ENCODE data around the gene FOXF2.
A peak's percentile ranks its signal among the peaks of the same experiment; 100 is the strongest.

The FOXF2 gene

DNA sequence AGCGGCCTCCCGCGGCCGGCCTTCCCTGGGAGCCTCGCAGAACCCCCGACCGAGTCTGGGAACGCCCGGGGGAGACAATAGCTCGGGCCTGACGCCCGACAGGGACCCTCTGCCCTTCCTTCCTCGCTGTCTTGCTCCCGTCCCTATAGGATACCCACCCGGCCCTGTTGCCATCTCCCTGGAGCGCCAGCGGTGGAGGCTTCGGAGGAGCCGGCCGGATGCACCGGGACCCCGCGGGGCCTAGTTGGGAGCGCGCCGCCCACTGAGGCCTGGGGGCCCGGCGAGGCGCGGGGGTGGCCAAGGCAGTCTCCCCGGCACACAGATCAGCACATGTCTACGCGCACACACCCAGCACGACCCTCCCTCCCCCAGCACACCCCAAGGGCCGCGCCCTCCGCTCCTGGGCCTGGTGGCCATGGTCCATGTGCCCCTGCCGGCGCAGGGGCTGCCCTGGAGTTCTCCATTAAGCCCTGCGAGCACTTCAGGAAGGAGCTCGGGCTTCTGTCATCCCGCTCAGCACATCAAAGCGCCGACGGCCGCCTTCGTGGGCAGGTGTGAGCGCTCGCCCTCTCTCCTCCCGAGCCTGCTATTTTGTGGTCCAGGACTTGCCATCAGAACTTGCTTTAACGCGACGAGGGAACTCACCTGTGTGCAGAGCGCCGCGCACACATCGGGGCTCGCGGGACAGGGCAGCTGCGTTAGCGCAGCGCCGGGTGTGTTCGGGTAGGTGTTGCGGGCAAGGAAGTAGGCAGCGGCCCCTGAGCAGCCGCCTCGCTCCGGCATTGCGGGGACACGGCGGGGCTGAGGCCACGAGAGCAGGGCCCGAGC, 3.7 kb downstream of the FOXF2 start:
- no peak for DNase-seq

DNA sequence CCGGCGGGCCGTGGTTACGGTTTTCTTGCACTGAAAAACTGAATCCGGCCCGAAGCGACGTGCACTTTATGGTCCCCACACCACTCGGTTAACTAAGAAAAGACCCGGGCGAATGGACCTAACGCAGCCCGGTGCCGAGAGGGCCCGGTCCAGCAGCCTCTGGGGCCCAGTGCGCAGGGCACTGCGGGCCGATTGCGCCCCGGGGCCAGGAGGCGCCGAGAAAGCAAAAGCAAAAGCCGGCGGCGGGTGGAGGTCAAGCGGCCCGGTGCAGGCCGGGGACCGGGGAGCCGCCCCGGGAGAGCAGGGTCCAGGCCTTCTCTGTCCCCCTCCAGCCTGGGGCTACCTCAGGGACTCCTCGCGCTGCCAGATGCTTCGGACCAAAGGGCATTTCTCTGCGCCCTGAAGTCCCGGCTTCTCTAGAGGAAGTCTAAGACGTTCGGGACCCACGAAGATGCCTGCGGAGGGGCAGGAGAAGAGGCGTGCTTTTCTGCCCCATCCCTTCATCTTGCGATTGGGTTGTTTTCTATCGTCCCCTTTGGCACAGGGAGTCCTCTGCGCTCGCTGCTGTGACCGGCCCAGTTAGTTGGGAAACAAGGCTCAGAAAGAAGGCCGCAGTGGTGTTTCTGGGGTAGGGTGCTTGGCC, 4.4 kb downstream of the FOXF2 start:
- DNase-seq, result no peak

DNA sequence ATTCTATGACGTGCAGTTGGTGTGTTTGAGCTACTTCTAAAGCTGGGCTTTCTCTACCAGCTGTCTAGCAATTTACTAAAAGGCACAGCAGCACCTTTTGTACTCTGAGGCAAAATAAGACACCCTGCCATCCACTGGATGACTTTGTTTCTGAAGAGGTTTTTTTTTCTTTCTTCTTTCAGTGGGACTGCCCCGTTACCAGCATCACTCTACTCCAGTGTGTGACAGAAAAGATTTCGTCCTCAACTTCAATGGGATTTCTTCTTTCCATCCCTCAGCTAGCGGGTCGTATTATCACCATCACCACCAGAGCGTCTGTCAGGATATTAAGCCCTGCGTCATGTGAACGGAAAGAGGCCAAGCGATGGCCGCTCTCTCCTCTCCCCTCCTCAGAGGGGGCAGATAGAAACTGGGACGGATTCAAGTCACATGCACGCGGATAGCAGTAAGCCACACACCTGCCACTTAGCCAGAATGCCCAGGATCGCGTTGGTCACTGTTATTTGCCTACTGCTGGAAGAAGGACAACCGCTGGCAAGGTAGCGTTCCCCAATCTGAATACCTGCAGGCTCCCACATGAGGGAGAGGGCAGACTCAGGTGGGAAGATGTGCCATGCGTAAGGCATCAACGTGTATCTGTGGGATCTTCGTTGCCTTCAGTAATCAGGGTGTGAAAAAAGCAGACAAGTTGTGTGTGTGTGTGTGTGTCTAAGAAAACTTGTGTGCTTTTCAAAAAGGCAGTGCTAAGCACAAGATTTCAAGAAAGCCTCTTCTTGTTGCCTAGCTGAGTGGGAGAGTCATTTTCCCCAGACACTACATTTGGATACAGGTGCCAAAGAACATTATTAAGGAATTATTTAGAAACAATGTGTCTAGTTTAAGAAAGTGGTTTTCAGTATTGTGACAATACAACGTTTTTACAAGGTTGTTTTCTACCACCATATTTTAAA, 5.4 kb downstream of the FOXF2 start:
- no peak for DNase-seq

DNA sequence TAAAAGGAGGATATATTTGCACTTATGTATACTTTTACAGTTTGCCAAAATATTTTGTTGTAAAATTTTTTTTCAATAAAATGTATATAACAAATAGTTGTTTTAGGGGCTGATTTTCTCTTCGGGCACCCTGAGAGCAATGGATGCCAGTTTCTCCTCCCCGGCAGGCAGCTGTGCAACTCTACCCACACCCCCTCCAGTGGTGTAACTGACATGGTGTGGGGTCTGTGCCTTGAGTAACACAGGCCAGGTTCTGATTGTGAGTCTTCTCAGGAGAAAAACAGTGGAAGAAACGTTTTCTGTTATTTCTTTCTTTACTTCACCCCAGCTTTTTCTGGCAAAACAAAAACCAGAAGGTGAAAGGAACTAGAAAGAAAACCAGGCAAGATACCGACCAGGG, 6.1 kb downstream of the FOXF2 start:
- no peak for DNase-seq

DNA sequence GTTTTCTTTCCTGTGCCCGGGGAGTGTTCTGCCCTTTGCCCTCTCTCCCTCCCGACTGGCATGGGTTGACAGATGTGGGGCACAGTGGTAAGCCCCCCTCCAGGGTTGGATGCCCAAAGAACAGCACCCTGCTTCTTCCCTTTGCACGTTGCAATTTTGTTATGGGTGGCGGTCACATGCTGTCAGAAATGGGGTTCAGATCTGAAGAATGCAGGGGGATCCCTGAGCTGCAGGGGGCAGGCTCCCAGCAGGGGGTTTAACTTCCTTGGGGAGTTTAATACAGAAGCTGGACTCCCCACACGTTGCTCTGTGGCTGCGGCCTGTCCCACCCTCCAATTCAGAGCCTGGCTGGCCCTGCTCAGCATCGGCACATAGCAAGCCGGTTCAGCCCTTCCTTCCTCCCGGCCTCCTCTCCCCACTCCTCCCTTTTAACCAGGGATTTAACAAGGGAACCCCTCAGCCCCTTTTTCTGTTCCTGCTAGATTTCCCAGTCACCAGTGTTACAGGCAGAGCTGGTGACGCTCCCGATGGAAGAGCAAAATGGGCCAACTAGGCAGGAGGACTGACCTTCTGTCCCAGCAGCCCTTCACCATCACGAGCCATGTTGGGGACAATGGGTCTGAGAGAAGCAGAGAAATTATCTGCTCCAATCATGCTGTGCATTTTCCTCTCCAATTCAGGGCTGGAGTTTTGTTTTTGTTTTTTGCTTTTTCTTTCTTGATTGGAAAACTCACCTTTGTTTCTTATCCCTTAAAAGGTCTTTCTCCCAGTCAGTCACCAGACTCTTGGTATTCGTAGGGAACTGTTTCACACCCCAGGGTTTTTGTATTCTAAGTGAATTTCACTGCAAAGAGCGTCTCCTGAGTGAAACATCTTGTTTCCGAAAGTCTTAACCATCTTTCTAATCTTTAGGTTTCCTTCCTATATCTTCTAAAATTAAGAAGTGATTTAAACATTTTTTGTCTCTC, 6.8 kb downstream of the FOXF2 start:
- DNase-seq, result no peak

DNA sequence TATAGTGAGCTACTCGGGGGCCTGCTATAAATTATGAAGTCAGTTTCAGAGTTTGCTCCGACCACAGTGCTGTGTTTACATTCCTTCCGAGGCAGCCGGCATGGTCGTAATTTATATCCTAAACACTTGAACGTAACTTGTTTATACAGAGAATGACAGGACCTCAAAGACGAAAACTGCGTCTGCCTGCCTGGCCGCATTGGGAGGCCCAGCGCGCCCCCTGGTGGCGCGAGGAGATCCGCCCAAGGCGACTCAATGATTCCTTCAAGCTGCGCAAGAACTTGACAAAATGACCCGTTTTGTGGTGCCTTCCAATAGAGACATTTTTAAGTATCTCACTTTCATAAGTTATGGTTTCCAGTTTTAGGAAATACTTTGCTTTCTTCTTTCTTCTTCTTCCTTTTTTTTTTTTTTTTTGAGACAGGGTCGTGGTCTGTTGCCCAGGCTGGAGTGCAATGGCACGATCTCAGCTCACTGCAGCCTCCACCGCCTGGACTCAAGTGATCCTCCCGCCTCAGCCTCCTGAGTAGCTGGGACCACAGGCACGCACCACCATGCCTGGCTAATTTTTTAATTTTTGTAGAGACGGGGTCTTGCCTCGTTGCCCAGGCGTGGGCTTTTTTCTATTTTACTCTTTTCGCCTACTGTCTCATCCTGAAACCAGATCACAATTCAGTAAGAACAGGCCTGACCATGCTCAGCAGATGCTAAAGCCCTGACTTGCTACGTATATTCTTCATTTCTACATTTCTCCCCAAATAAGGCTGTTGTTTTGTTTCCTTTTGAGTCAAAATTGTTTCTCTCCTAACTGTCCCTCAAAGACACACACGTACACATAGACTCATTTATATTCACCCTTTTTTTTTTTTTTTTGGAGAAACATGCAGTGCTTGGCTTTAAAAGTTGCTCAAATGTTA, 7.8 kb downstream of the FOXF2 start:
- DNase-seq, result peak; percentile 66

DNA sequence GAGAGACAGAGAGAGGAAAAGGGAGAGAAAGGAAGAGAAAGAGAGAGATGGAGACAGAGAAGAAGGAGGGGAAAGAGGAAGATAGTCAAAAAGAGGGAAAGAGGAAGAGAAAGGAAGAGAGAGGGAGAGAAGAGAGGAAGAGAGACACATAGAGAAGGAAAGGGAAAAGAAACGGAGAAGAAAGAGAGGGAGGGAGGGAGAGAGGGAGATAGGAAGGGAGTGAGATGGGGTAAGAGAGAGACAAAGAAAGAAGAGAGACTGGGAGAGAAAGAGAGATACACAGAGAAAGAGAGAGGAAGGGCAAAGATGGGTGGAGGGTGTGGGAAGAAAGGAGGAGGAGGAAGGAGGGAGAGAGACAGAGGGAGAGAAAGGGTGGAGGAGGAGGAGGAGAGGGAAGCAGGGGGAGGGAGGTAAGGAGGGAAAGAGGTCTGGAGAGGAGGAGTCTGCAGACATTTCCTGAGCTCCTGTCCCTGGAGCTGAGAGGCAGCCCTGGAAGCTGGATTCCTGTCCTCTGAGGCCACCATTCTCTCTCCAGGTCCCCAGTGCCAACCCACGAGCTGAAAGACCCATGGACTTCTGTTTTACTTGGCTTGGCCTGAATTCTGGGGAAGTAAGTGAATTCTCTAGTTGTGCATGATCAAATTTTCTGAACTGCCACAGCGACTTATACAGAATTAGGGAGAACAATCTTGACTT, 9.9 kb downstream of the FOXF2 start:
- no peak for DNase-seq

DNA sequence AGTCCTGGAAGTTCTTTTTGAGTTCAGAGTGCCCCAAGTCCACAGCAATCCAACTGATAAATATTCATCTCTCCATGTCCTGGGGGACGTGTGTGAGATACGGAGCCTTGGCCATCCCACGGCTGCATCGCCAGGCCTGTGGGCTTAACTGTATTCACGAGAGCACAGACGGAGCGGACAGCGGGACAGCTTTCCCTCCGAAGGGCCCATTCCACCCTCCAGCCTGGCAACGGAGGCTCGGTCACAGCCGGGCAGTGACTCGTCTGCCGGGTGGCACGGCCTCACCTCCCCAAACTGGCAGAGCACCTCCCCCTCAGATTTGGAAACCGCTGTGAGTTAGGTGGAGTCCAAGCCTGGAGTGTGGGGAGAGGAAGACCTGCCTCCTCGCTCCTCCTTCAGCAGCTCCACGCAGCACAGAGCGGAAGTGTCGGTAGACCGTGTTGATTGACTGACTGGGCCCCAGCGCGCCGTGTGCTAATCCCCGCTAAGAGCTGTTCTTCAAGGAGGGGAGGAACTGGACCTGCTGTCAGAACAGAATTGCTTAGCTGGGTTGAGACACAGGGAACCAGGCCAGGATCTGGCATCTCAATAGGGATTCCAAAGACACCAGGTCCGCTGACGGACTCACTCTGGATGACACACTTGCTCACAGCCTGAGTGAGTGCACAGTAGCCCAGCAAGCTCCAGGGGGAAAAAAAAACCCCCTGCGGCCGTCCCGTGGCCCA, 10.9 kb downstream of the FOXF2 start:
- DNase-seq, result no peak

DNA sequence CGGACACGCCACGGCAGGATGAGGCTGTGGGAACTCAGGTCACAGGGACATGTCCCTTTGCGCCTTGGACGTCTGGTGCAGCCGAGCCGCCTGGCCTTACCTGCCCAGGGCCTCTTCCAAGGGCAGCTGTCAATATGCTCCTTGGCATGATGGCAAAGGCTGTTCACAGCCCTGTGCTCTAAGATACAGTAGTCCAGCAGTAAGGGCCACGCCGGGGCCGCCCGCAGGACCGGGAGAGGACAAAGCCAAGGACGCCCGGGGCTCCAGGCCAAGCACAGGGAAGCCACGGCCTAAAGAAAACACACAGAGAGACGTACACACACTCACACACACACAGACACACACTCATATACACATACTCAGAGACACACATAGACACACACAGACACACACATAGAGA, 13.0 kb downstream of the FOXF2 start:
- no peak for DNase-seq

DNA sequence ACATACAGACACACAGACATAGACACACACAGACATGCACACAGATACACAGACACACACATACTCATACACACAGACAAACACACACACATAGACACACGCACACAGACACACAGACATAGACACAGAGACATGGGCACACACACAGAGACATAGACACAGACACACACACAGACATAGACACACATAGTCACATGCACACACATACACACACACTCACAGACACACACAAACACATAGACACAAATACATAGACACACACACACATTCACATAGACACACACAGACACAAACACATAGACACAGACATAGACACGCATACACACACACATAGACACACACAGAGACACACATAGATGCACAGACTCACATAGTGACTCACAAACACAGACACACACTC, 13.5 kb downstream of the FOXF2 start:
- DNase-seq, result no peak

DNA sequence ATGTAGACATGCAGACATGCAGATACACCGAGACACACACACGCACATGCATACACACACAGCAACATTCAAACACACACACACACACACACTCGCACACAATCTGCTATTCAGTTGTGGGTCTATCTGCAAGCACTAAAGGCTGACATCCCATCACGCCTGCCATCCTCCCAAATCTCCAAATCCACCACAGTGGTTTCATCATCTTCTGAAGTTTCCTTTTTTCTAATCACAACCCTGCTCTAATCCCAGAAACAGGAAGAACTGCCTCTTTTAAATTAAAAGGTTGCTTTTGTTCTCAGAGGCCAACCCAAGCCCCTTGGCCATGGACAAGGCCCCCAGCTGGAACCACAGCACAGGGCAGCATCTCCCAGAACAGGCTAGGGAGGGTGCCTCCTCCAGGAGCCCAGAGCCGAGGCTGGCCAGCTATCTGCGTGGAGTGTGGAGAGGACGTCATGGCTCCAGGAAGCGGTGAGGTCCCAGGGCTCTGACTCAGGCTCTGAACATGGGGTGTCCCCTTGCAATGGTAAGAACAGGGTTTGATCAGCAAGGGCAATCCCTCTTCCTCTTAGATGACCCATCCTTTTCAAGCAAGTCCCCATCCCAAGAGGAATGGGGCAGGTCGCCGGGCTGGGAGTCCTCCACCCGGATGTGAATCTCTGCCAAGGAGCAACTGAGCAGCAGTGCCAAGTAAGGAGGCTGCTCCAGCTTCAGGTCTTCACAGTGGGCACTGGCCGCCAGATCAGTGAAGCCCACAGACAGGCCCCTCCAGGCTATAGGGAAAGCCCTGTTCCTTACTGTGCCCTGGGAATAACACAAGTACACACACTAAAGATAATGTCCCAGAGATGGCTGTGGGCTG, 14.7 kb downstream of the FOXF2 start:
- DNase-seq, result no peak

DNA sequence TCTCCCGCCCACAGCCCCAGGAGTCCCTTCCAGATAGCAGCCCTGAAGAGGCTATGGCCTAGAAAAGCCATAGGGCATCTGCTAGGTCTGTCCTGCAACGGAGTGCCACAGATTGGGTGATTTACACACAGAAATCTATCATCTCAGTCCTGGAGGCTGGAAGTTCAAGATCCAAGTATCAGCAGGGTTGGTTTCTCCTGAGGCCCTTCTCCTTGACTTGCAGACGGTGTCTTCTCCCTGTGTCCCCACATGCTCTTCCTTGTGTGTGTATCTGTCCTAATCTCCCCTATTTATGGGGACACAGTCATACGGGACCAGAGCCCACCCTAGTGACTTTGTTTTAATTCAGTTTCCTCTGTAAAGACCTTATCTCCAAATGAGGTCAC, 15.3 kb downstream of the FOXF2 start:
- DNase-seq, result no peak

DNA sequence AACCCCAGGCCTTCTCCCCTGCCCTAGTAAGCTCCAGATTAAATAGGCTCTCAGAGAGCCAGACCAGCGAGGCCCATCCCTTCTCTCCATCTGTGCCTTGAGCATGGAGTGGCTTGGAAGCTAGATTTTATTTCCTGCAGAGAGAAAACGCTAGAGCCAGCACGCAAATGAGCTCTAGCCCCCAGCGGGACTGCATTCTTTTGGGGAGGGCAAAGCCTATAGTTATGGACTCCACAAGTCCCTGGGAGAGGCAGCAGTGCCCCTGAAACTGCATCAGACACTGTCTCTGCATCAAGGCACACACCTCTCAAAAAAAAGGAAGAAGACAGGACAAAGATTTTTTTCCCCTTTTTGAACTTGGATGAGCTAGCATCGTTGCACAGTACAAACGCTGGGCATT, 15.8 kb downstream of the FOXF2 start:
- DNase-seq, result no peak

DNA sequence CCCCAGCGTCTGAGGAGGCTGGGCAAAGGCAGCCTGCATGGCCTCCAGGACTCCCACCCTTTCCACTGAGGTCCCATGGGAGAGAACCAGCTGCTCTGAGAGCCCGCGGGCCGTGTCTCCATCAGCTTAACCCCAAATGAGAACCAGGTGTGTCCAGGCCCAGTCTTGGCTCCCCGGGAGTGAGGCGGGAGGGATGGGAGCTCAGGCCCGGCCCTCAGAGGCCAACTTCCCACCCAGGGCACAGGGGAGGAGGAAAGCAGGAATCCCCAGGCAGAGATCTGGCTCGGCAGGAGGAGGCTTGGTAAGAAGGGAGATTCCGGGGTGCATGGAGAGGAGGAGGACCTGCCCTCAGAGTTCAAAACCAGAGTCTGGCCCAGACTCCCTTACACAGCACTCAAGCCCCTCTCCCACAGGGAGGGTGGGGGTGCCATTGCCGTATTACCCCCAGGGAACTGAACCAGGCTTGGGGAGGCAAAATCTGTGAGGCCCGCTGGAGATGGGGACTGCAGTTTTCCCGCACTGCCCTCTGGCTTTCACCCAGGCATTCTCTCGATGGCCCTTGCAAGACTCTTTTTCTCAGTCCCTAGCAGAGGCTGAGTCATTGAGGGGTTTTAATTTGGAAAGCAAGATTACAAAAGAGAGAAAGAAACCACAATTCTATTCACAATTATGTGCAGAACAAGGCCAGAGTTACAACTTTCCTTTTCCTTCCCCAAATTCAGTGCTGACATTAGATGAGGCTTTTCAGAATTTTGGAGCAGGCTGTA, 17.1 kb downstream of the FOXF2 start:
- DNase-seq, result no peak

DNA sequence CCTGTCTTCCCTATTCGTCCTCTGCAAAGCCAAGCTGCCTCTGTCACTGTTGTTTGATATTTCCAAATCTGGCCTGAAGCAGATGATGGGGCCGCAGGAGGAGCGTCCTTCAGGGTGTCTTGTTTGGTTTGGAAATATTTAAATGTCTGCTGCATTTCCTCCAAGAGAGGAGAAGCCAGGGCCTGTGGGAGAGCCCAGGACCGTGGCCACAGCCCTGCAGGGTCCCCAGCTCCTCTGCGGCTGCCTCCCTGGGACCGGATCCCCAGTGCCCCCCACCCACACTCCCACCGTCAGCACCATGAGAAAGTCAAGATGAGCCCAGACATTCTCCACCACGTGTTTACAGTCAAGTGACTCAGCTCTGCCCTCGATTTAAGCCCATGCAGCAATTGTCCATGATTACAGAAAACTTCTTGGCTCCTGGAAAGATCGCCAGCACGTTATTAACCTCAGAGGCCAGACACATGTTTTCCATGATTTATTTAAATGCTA, 18.2 kb downstream of the FOXF2 start:
- no peak for DNase-seq

DNA sequence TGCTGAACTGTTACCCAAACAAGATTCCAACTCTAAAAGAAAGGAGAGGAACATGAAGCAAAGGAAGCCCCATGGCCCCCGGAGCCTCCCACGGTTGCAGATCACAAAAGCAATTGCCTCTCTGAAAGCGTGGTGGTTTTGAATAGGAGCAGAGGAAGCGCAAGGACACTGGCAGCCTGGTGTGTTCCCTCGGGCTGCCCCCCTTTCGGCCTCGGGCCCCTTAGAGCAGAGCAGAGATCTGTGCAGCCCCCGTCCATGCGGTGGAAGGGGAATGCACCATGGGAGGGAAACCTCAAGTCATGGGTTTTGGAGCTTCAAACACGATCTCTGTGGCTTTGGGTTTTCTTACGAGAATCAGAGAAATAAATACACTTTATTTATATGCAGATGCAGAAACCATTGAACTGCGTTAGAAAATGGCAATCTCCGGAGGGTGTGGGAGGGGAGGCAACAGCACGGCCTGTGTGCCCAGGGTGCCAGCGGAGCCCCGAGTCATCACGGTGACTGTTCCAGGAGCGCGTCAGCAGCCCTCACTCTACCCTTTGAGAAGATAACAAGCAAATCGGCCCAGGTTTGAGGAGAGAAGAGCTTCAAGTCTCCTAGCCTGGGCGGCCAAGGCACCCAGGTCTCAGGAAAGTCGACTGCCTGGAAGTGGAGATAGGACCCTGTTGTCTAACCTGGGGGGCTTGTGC, 20.5 kb downstream of the FOXF2 start:
- DNase-seq, result no peak

DNA sequence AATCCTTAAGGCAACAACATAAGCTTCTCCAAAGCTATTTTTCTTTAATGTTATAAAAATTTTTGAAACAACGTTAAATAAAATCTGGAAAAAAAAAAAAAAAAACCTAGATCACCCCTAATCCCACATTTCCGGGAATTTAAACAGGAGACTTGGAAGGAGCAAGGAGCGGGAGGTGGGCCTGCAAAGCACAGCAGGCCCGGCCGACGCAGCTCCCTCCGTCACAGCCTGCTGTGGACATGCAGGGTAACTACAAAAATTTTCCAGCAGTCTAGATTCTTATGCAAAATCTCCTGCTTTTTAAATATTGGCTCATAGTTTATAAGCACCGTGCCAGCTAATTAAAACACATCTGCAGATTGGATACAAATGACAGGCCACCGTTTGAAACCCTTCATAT, 23.5 kb downstream of the FOXF2 start:
- DNase-seq, result no peak

All from hematopoietic multipotent progenitor cell treated with erythropoietin and hydrocortisone succinate and interleukin-3 and kit ligand, for 8 days (in vitro differentiated cells).